B cell (primary cell): Measurements from ENCODE around the gene PLEKHG3. TPM values are rescaled to one million over a fixed set of nuclear protein-coding genes. Genes with fewer than 3 reads are reported as not detected.

ENCODE experiments used
- ATAC-seq: fragments of 200-7000 bp; cut with Tn5 transposase; one replicate; pipeline ENCODE4 v1.10.0; 2021; ENCODE audit warnings: low read depth, mild to moderate bottlenecking, moderate number of reproducible peaks, moderate library complexity
- CTCF ChIA-PET: fragments of 350-600 bp; sonication (Branson Sonifier 250); formaldehyde crosslinking; loops from one replicate; lab custom pipeline; 2021; ENCODE audit warnings: antibody characterized with exemption, inconsistent platforms; lab: Charles Lee
- POLR2A ChIA-PET: fragments of 350-600 bp; sonication (Branson Sonifier 250); formaldehyde crosslinking; loops from one replicate; lab custom pipeline; 2021; ENCODE audit warnings: antibody characterized with exemption; lab: Charles Lee
- DNase-seq: peaks from one replicate; pipeline ENCODE4 v3.0.0; 2013
- H2AFZ ChIP-seq: 2 replicates; pipeline ENCODE4 v1.6.1; 2012; ENCODE audit warnings: mild to moderate bottlenecking, low read depth, low read length; ENCODE audit not compliant: insufficient read depth, poor library complexity, severe bottlenecking
- H3K27ac ChIP-seq, 2 donors: 1 replicate in 1 of 2; 2 replicates in 1 of 2; pipeline ENCODE4 v1.5.1; 2012 to 2013; ENCODE audit warnings: low read length in 2 of 2, mild to moderate bottlenecking in 2 of 2, moderate library complexity in 1 of 2
- H3K27me3 ChIP-seq, 4 experiments: fragments of 200-600 bp in 1 of 4; sonication (generic) in 1 of 4; replicated peaks in 1 of 4; 1 replicate in 2 of 4; 2 replicates in 2 of 4; pipeline versions ENCODE4 v1.6.1 to v1.7.0; 2013 to 2016; ENCODE audit warnings: low read length in 3 of 4, mild to moderate bottlenecking in 2 of 4, mixed read lengths in 1 of 4, moderate library complexity in 1 of 4; ENCODE audit not compliant: insufficient read depth in 4 of 4, control insufficient read depth in 3 of 4; ENCODE audit errors: control extremely low read depth in 1 of 4
- H3K36me3 ChIP-seq, 2 experiments: replicated peaks in 1 of 2; 1 replicate in 1 of 2; 2 replicates in 1 of 2; pipeline versions ENCODE4 v1.6.1 to v1.7.1; 2013; ENCODE audit warnings: low read length in 1 of 2; ENCODE audit not compliant: insufficient read depth in 2 of 2, control insufficient read depth in 1 of 2; ENCODE audit errors: control extremely low read depth in 1 of 2, extremely low read depth in 1 of 2
- H3K4me1 ChIP-seq, 2 donors: fragments of 200-600 bp in 1 of 2; sonication (generic) in 1 of 2; 1 replicate in 1 of 2; 2 replicates in 1 of 2; pipeline versions ENCODE4 v1.5.1 to v1.6.1; 2013 to 2017; ENCODE audit warnings: low read length in 2 of 2; ENCODE audit not compliant: control insufficient read depth in 2 of 2, insufficient read depth in 2 of 2
- H3K4me2 ChIP-seq: replicated peaks from 2 replicates; pipeline ENCODE3; 2012; ENCODE audit warnings: mild to moderate bottlenecking, low read depth, low read length; ENCODE audit not compliant: poor library complexity, severe bottlenecking
- H3K4me3 ChIP-seq, 5 experiments: fragments of 200-600 bp in 1 of 5; sonication (generic) in 1 of 5; 1 replicate in 3 of 5; 2 replicates in 2 of 5; pipeline versions ENCODE4 v1.5.1 to v1.7.0; 2011 to 2016; ENCODE audit warnings: low read length in 4 of 5, mild to moderate bottlenecking in 4 of 5, low read depth in 2 of 5, control low read depth in 1 of 5, moderate library complexity in 1 of 5; ENCODE audit not compliant: insufficient read depth in 1 of 5; ENCODE audit errors: control extremely low read depth in 1 of 5, extremely low read depth in 1 of 5
- H3K79me2 ChIP-seq: fragments of 200-600 bp; sonication (generic); one replicate; pipeline ENCODE4 v1.6.0; 2016; ENCODE audit warnings: low read length; ENCODE audit not compliant: control insufficient read depth, insufficient read depth
- H3K9ac ChIP-seq: fragments of 200-600 bp; sonication (generic); 2 replicates; pipeline ENCODE4 v1.6.1; 2017; ENCODE audit warnings: mild to moderate bottlenecking, low read length, moderate library complexity
- H3K9me3 ChIP-seq, 3 donors: one replicate each; pipeline versions ENCODE4 v1.6.1 to v1.7.1; 2013; ENCODE audit warnings: low read length in 2 of 3; ENCODE audit not compliant: control insufficient read depth in 2 of 3, insufficient read depth in 1 of 3; ENCODE audit errors: control extremely low read depth in 1 of 3
- H4K20me1 ChIP-seq: 2 replicates; pipeline ENCODE4 v1.6.0; 2012; ENCODE audit warnings: mild to moderate bottlenecking, low read length; ENCODE audit not compliant: insufficient read depth, control insufficient read depth, poor library complexity, severe bottlenecking
- H3K27ac Mint-ChIP-seq: one replicate; pipeline ENCODE4 v1.8.0; 2021; ENCODE audit warnings: mixed read lengths
- H3K27me3 Mint-ChIP-seq: one replicate; pipeline ENCODE4 v1.8.0; 2021; ENCODE audit warnings: mixed read lengths
- H3K4me1 Mint-ChIP-seq: one replicate; pipeline ENCODE4 v1.8.0; 2021; ENCODE audit warnings: mixed read lengths
- H3K4me3 Mint-ChIP-seq: one replicate; pipeline ENCODE4 v1.8.0; 2021; ENCODE audit warnings: mixed read lengths
- H3K9me3 Mint-ChIP-seq: one replicate; pipeline ENCODE4 v1.8.0; 2022; ENCODE audit warnings: mixed read lengths; ENCODE audit not compliant: insufficient read depth
- EZH2 ChIP-seq: IDR thresholded peaks from 2 replicates; pipeline ENCODE4 v1.6.1; 2012; ENCODE audit warnings: borderline replicate concordance, low read depth, mild to moderate bottlenecking, moderate library complexity, low read length; ENCODE audit not compliant: insufficient read depth, poor library complexity, severe bottlenecking
- WGBS: methylation state at CpG from one replicate; pipeline ENCODE4 v1.1.5; 2013; ENCODE audit warnings: missing lambda C conversion rate; ENCODE audit not compliant: insufficient coverage; 5-methylcytosine and 5-hydroxymethylcytosine counted together
- intact Hi-C: fragments of 100-400 bp; cut with micrococcal nuclease; formaldehyde crosslinking; loops from one replicate; pipeline ENCODE4 v1.10.0; 2022
- polyA plus RNA-seq: library from polyadenylated mRNA; depleted of rRNA; stranded (reverse); fragments of >200 nt; gene quantifications from 2 replicates; pipeline ENCODE4 v1.2.3, GENCODE V29; 2012
- total RNA-seq, 2 donors: library from RNA; stranded (reverse); fragments of 120-200 nt in 1 of 2; gene quantifications; 1 replicate in 1 of 2; 2 replicates in 1 of 2; pipeline versions ENCODE4 v1.2.3 to v1.2.4, GENCODE V29; 2013 to 2022
- TF ChIP-seq, protein P1 (sequence below): fragments of 200-600 bp; IDR thresholded peaks from one replicate; pipeline ENCODE4 v1.8.0; 2022; ENCODE audit warnings: antibody characterized with exemption, mild to moderate bottlenecking

The PLEKHG3 gene
- total and polyA plus RNA-seq, 2 donors (not counting 1 experiment from before 2014, with no cell fraction given), result 0.12 to 0.25 TPM

DNA sequence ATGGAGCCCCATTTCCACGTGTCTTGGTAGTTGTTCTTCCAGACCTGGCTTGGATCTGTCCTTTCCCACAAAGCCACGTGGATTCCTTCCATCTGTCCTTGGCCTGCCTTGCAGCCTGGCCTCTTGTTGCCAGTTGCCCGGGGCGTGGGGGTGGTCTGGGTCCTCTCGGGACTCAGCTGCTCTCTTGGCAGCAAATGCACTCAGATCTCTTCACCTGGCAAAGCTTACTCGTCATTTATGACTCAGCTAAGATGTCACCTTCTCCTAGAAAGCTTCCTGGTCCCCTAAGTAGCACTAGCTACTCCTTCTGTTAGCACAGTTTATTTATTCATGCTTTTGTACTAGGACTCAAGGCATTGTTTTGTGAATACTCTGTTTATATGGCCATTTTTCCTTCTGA is 13.6 kb downstream of the PLEKHG3 start:
- H3K4me2 ChIP-seq, result no peak overlapping the region
- ATAC-seq, result no peak
- CTCF ChIA-PET, result no interaction called here

DNA sequence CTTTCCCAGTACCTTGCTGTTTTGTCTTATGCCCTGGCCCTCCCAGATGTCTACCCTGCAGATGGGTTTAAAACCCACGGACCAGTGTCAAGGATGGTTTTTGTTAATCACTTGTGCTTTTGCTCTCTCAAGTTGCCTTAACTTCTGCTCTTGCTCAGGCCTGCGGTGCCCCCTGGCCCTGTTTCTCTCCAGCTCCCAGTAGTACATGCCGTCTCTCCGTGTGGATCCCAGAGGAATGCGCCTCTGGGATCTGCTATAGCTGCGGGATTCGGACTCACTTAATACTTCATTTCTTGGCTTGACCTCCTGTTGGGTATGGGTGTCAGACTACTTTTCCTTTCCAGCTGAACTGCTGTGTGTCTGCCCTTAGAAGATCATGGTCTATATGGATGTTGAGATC is 14.5 kb downstream of the PLEKHG3 start:
- Histone ChIP-seq H3K4me1 (no peaks in the 10 kb centered on the region), H3K4me2 (no peak overlapping the region), H3K27ac (no peak overlapping the region), H3K36me3 (no peaks in the 10 kb centered on the region), H3K9ac (no peak overlapping the region), H3K79me2 (no peaks in the 10 kb centered on the region), H3K9me3 (peaks cover 2 to 20% (median 11%) of the 10 kb centered on the region in 3 donors), H3K27me3 (peaks cover 0 to 18% (median 3%) of the 10 kb centered on the region in 4 experiments), H2AFZ (no peak overlapping the region), H4K20me1 (no peaks in the 10 kb centered on the region), H3K4me3 (no peak overlapping the region)
- ChIA-PET POLR2A (no interaction called here), CTCF (no interaction called here)
- ATAC-seq, result no peak
- no peak overlapping the region for H3K4me3 Mint-ChIP-seq
- TF ChIP-seq EZH2, result no peak
- TF ChIP-seq, protein P1, sequence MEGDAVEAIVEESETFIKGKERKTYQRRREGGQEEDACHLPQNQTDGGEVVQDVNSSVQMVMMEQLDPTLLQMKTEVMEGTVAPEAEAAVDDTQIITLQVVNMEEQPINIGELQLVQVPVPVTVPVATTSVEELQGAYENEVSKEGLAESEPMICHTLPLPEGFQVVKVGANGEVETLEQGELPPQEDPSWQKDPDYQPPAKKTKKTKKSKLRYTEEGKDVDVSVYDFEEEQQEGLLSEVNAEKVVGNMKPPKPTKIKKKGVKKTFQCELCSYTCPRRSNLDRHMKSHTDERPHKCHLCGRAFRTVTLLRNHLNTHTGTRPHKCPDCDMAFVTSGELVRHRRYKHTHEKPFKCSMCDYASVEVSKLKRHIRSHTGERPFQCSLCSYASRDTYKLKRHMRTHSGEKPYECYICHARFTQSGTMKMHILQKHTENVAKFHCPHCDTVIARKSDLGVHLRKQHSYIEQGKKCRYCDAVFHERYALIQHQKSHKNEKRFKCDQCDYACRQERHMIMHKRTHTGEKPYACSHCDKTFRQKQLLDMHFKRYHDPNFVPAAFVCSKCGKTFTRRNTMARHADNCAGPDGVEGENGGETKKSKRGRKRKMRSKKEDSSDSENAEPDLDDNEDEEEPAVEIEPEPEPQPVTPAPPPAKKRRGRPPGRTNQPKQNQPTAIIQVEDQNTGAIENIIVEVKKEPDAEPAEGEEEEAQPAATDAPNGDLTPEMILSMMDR, result no peak
- WGBS, result 98% methylated on average over 7 of the region's 7 CpGs
- peaks cover 38% of the 10 kb centered on the region for H3K27me3 Mint-ChIP-seq
- no peaks in the 10 kb centered on the region for H3K4me1 Mint-ChIP-seq
- DNase-seq, result no peak
- no peak overlapping the region for H3K27ac Mint-ChIP-seq
- peaks cover 4% of the 10 kb centered on the region for H3K9me3 Mint-ChIP-seq
- intact Hi-C loops, result no loop called here

More for the DNA sequence above, 13.6 kb downstream of the PLEKHG3 start:
- peaks cover 41% of the 10 kb centered on the region for H3K27me3 Mint-ChIP-seq
- TF ChIP-seq EZH2, result no peak
- TF ChIP-seq, protein P1, result no peak
- Histone ChIP-seq H3K36me3 (no peaks in the 10 kb centered on the region), H3K9ac (no peak overlapping the region), H4K20me1 (no peaks in the 10 kb centered on the region), H3K4me1 (no peaks in the 10 kb centered on the region), H3K9me3 (peaks cover 4 to 20% (median 18%) of the 10 kb centered on the region in 3 donors), H3K79me2 (no peaks in the 10 kb centered on the region), H3K27me3 (peaks cover 0 to 18% (median 3%) of the 10 kb centered on the region in 4 experiments), H3K27ac (no peak overlapping the region), H3K4me3 (no peak overlapping the region), H2AFZ (no peak overlapping the region)
- DNase-seq, result no peak
- no peaks in the 10 kb centered on the region for H3K4me1 Mint-ChIP-seq
- no peak overlapping the region for H3K4me3 Mint-ChIP-seq
- H3K27ac Mint-ChIP-seq, result no peak overlapping the region
- POLR2A ChIA-PET, result no interaction called here
- H3K9me3 Mint-ChIP-seq, result peaks cover 4% of the 10 kb centered on the region
- WGBS, result 90% methylated on average over 6 of the region's 6 CpGs
- intact Hi-C loops, result no loop called here
